GM23338 (cell line): ENCODE data around the gene GGCX. TPM values are rescaled to one million over a fixed set of nuclear protein-coding genes. Genes with fewer than 3 reads are reported as not detected.

Experiments
- ATAC-seq: fragments of 200-7000 bp; cut with Tn5 transposase; 3 replicates; pipeline ENCODE4 v1.9.1; 2020
- DNase-seq: peaks from one replicate; pipeline ENCODE4 v3.0.0-alpha.2; 2015; ENCODE audit warnings: low spot score
- H2AFZ ChIP-seq: fragments of 200-600 bp; sonication (generic); 2 replicates; pipeline ENCODE4 v1.8.0; 2016; ENCODE audit warnings: antibody characterized with exemption, mild to moderate bottlenecking, moderate library complexity
- H3F3A ChIP-seq: fragments of 200-600 bp; sonication (generic); replicated peaks from 2 replicates; pipeline ENCODE4 v1.8.0; 2017; ENCODE audit warnings: antibody characterized with exemption, mixed run types, low read depth
- H3K27ac ChIP-seq: fragments of 200-600 bp; sonication (generic); 2 replicates; pipeline ENCODE4 v1.6.1; 2016; ENCODE audit warnings: low read depth
- H3K27me3 ChIP-seq: fragments of 200-600 bp; sonication (generic); 2 replicates; pipeline ENCODE4 v1.8.0; 2016; ENCODE audit warnings: mild to moderate bottlenecking, mixed run types, moderate library complexity; ENCODE audit not compliant: insufficient read depth
- H3K36me3 ChIP-seq: fragments of 200-600 bp; sonication (generic); 2 replicates; pipeline ENCODE4 v1.8.0; 2016; ENCODE audit warnings: mild to moderate bottlenecking; ENCODE audit not compliant: insufficient read depth
- H3K4me1 ChIP-seq: fragments of 200-600 bp; sonication (generic); 2 replicates; pipeline ENCODE4 v1.8.0; 2016; ENCODE audit warnings: mild to moderate bottlenecking, moderate library complexity; ENCODE audit not compliant: insufficient read depth
- H3K4me2 ChIP-seq: fragments of 200-600 bp; sonication (generic); 2 replicates; pipeline ENCODE4 v1.7.1; 2017; ENCODE audit warnings: mixed run types
- H3K4me3 ChIP-seq: fragments of 200-600 bp; sonication (generic); 2 replicates; pipeline ENCODE4 v1.6.1; 2016; ENCODE audit warnings: mixed run types
- H3K79me2 ChIP-seq: fragments of 200-600 bp; sonication (generic); replicated peaks from 2 replicates; pipeline ENCODE4 v1.8.0; 2017; ENCODE audit warnings: mild to moderate bottlenecking; ENCODE audit not compliant: insufficient read depth
- H3K9me2 ChIP-seq: fragments of 200-600 bp; sonication (generic); 2 replicates; pipeline ENCODE4 v1.8.0; 2017; ENCODE audit not compliant: insufficient read depth
- H4K20me1 ChIP-seq: fragments of 200-600 bp; sonication (generic); replicated peaks from 2 replicates; pipeline ENCODE4 v1.8.0; 2017; ENCODE audit warnings: mild to moderate bottlenecking; ENCODE audit not compliant: insufficient read depth
- H3K27ac Mint-ChIP-seq: 2 replicates; pipeline ENCODE4 v1.8.0; 2020; ENCODE audit warnings: inconsistent platforms, mild to moderate bottlenecking, moderate library complexity, mixed read lengths
- H3K27me3 Mint-ChIP-seq: 3 replicates; pipeline ENCODE4 v1.8.0; 2022; ENCODE audit warnings: low read depth, mild to moderate bottlenecking, moderate library complexity, mixed read lengths, inconsistent platforms; ENCODE audit not compliant: insufficient read depth, poor library complexity
- H3K36me3 Mint-ChIP-seq: 3 replicates; pipeline ENCODE4 v1.8.0; 2021; ENCODE audit warnings: low read depth, mild to moderate bottlenecking, inconsistent platforms, moderate library complexity, mixed read lengths
- H3K4me1 Mint-ChIP-seq: 3 replicates; pipeline ENCODE4 v1.8.0; 2020; ENCODE audit warnings: mild to moderate bottlenecking, inconsistent platforms, mixed read lengths
- H3K4me3 Mint-ChIP-seq: 3 replicates; pipeline ENCODE4 v1.8.0; 2021; ENCODE audit warnings: moderate library complexity, mild to moderate bottlenecking, inconsistent platforms, mixed read lengths
- H3K9me3 Mint-ChIP-seq: 3 replicates; pipeline ENCODE4 v1.8.0; 2020; ENCODE audit warnings: moderate library complexity, mild to moderate bottlenecking, inconsistent platforms, mixed read lengths
- CREB1 ChIP-seq: fragments of 250-450 bp; sonication (Bioruptor Pico); IDR thresholded peaks from 2 replicates; pipeline ENCODE4 v1.5.0; 2020; ENCODE audit warnings: low read depth, mild to moderate bottlenecking, moderate library complexity
- EZH2phosphoT487 ChIP-seq: fragments of 200-600 bp; sonication (generic); IDR thresholded peaks from one replicate; pipeline ENCODE4 v1.8.1; 2018; ENCODE audit warnings: antibody characterized with exemption; ENCODE audit not compliant: unreplicated experiment
- STAT1 ChIP-seq: IDR thresholded peaks from one replicate; pipeline ENCODE4 v1.6.1; 2016; ENCODE audit warnings: antibody characterized with exemption; ENCODE audit not compliant: unreplicated experiment
- ZNF114 ChIP-seq: fragments of 250-450 bp; sonication (Bioruptor Pico); IDR thresholded peaks from 2 replicates; pipeline ENCODE4 v1.5.0; 2020; ENCODE audit warnings: mild to moderate bottlenecking, moderate library complexity
- polyA plus RNA-seq: library from polyadenylated mRNA; unstranded; fragments of >200 nt; fragmentation: Nextera tagmentation; extraction: Ambion mirVana; gene quantifications from 2 replicates; pipeline ENCODE4 v1.2.1, GENCODE V29; 2016
- total RNA-seq: library from RNA; depleted of rRNA; stranded (reverse); fragments of >200 nt; shearing (Covaris generic); gene quantifications from 2 replicates; pipeline ENCODE4 v1.2.3, GENCODE V29; 2014
- TF ChIP-seq, protein P1 (sequence below), 2 experiments: fragments of 200-600 bp in 1 of 2; sonication (generic) in 1 of 2; conservative IDR thresholded peaks; 2 replicates each; pipeline versions ENCODE4 v1.5.1 to v1.6.1; 2016 to 2017; ENCODE audit warnings: antibody characterized with exemption in 2 of 2, low read depth in 2 of 2, mild to moderate bottlenecking in 2 of 2, moderate library complexity in 1 of 2

Gene GGCX
- total and polyA plus RNA-seq, 2 experiments from 2014 or later, result 14.4 to 36.2 TPM

DNA sequence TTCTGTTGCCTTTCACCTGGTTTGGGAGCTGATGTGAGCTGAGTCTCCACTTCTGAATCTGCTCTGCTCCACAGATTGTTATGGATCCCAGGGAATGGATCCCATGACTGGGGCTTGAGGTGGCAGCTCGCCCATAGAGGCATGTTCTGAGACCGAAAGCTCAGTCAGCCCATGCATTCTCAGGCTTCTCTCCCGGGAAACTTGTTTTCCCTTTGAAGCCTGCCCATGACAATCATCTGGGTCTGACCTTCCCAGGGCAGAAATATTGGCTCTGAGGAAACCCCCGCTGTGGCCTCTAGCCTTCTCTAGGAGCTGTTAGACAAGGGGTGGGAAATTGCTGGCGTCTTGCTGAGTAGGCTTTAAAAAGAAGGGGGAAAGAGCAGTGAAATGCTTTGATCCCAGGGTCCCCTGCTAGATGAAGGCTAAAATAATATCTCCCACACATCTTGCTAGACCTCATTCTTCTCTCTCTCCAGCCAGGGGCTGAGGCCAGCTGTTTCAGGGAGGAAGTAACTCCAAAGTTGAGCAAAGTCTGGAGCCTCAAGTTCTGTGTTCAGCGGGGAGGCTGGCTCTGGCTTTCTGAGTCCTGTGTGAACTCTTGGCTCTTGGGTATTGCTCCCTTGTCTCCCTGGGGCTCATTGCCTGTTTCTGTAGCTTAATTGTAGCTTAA, 18.1 kb upstream of the GGCX start:
- Histone ChIP-seq H3K79me2 (no peaks in the 10 kb centered on the region), H3K4me2 (peak overlapping the region; percentile 82), H3K27me3 (peaks cover 12% of the 10 kb centered on the region), H3K4me1 (peaks cover 29% of the 10 kb centered on the region), H3K36me3 (no peaks in the 10 kb centered on the region), H3K9me2 (no peaks in the 10 kb centered on the region), H3K27ac (no peak overlapping the region), H3K4me3 (no peak overlapping the region), H3F3A (peaks cover 9% of the 10 kb centered on the region; the same call in 1 of the 2 replicates), H4K20me1 (no peaks in the 10 kb centered on the region), H2AFZ (no peak overlapping the region)
- TF ChIP-seq STAT1 (no peak), ZNF114 (CRISPR knock-in tag) (no peak)
- TF ChIP-seq, protein P1, sequence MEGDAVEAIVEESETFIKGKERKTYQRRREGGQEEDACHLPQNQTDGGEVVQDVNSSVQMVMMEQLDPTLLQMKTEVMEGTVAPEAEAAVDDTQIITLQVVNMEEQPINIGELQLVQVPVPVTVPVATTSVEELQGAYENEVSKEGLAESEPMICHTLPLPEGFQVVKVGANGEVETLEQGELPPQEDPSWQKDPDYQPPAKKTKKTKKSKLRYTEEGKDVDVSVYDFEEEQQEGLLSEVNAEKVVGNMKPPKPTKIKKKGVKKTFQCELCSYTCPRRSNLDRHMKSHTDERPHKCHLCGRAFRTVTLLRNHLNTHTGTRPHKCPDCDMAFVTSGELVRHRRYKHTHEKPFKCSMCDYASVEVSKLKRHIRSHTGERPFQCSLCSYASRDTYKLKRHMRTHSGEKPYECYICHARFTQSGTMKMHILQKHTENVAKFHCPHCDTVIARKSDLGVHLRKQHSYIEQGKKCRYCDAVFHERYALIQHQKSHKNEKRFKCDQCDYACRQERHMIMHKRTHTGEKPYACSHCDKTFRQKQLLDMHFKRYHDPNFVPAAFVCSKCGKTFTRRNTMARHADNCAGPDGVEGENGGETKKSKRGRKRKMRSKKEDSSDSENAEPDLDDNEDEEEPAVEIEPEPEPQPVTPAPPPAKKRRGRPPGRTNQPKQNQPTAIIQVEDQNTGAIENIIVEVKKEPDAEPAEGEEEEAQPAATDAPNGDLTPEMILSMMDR (conservative IDR thresholded peaks at IDR 0.05; ENCODE audit: low read depth in 2 of 2), result no peak
- no peak for DNase-seq
- no peak for ATAC-seq
- Mint-ChIP-seq H3K36me3 (peaks cover 10% of the 10 kb centered on the region; the same call in 1 of the 3 replicates), H3K4me1 (peaks cover 30% of the 10 kb centered on the region), H3K27me3 (peaks cover 20% of the 10 kb centered on the region), H3K27ac (peak overlapping the region; percentile 61), H3K4me3 (peak overlapping the region; percentile 85), H3K9me3 (0 out of 3 replicates have a peak, but pooled peaks cover 3% of the 10 kb centered on the region)

DNA sequence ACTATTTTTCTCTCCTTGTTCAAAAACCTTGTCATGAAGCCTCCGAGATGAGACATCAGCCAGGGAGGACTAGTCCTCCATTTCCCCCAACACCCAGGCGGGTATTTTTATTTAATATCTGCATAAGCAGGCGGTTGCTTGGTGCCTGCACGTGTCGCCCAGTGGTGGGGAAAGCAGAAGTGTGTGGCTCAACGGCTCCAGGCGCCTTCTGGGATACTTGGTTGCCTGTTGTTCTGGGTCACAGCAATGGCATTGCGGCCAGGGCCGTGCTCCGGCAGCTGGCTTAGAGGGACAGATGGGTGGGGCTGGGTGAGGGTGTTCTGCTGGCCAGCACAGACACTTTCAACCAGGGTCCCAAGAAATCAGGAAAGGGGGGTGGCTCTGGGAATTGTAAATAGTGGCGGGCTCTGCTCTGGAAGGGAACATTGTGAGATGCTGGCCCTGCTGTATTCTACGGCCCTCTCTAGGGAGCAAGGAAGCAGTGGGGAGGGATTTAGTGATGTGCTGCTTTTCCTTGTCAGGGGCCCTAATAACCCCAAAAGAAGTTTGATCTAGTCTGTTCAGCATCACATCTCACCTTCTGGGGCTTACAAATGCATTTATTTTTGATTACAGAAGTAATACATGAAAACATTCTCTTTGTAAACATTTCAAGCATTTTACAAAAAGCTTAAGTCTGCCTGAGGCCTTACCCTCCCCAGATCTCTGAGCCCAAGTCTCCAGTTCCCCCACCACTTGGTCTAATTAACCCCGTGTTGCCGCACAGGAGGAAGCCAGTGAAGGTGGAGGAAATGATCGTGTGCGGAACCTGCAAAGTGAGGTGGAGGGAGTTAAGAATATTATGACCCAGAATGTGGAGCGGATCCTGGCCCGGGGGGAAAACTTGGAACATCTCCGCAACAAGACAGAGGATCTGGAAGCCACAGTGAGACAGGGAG, 17.2 kb upstream of the GGCX start:
- H3K27ac ChIP-seq, result peak overlapping the region; percentile 23; the same call in 1 of the 2 replicates
- H3K27me3 ChIP-seq, result peaks cover 6% of the 10 kb centered on the region
- H3K36me3 Mint-ChIP-seq, result peaks cover 8% of the 10 kb centered on the region; the same call in 1 of the 3 replicates
- peak overlapping the region; percentile 61 for H3K4me3 ChIP-seq
- H3K9me3 Mint-ChIP-seq, result 0 out of 3 replicates have a peak, but pooled peaks cover 1% of the 10 kb centered on the region
- peak overlapping the region; percentile 60; the same call in 1 of the 2 replicates for H2AFZ ChIP-seq
- H3K27me3 Mint-ChIP-seq, result peaks cover 14% of the 10 kb centered on the region
- TF ChIP-seq, protein P1 (conservative IDR thresholded peaks at IDR 0.05; ENCODE audit: low read depth in 2 of 2), result no peak
- TF ChIP-seq EZH2phosphoT487 (no peak), CREB1 (no peak)
- H3F3A ChIP-seq, result peaks cover 9% of the 10 kb centered on the region; the same call in 1 of the 2 replicates
- H3K27ac Mint-ChIP-seq, result peak overlapping the region; percentile 91
- peak overlapping the region; percentile 82 for H3K4me2 ChIP-seq
- H4K20me1 ChIP-seq, result no peaks in the 10 kb centered on the region
- H3K4me1 Mint-ChIP-seq, result peaks cover 30% of the 10 kb centered on the region
- peaks cover 29% of the 10 kb centered on the region for H3K4me1 ChIP-seq
- H3K4me3 Mint-ChIP-seq, result peak overlapping the region; percentile 85
- H3K9me2 ChIP-seq, result no peaks in the 10 kb centered on the region
- ATAC-seq, result peak; percentile 34
- H3K79me2 ChIP-seq, result no peaks in the 10 kb centered on the region
- DNase-seq, result no peak
- H3K36me3 ChIP-seq, result no peaks in the 10 kb centered on the region
